Panc1 (cell line): ENCODE measurements around the gene CHTOP.

Experiments
- CTCF ChIP-seq: fragments of 450-650 bp; IDR thresholded peaks from 2 replicates; pipeline ENCODE4 v1.5.1; 2017; ENCODE audit warnings: mild to moderate bottlenecking
- POLR2AphosphoS5 ChIP-seq: IDR thresholded peaks from 2 replicates; pipeline ENCODE4 v1.6.1; 2012; ENCODE audit warnings: mild to moderate bottlenecking, low read depth, low read length, moderate library complexity
- REST ChIP-seq, 2 experiments: IDR thresholded peaks; 2 replicates each; pipeline ENCODE4 v1.6.1; 2011 to 2012; ENCODE audit warnings: low read depth in 2 of 2, control low read depth in 1 of 2, low read length in 1 of 2, mild to moderate bottlenecking in 1 of 2, moderate library complexity in 1 of 2; ENCODE audit not compliant: insufficient read depth in 1 of 2
- SIN3A ChIP-seq: IDR thresholded peaks from 2 replicates; pipeline ENCODE4 v1.6.1; 2012; ENCODE audit warnings: low read depth, mild to moderate bottlenecking, low read length, moderate library complexity, borderline replicate concordance; ENCODE audit not compliant: insufficient read depth

- TF ChIP-seq CTCF (no peak), REST (IDR thresholded peaks at IDR 0.05; ENCODE audit: insufficient read depth in 1 of 2, low read depth in 2 of 2, low read length in 1 of 2) (no peak), POLR2AphosphoS5 (no peak), SIN3A (no peak)
Measured at GRCh38 chr1:153608089-153608682, 25.7 kb upstream of the CHTOP start.
